Endothelial cell of umbilical vein (primary cell): ENCODE results near the gene OR10P1. TPM values are rescaled to one million over a fixed set of nuclear protein-coding genes. Genes with fewer than 3 reads are reported as not detected.

Experiments
- BruUV-seq: library from RNA; stranded (reverse); fragments of 400-500 nt; replicated peaks from 2 replicates; lab custom pipeline; 2021; lab: Mats Ljungman, UMichigan
- CTCF ChIA-PET: fragments of 300-600, 350-600 bp; sonication (Branson Sonifier 250); formaldehyde crosslinking; loops from one replicate; lab custom pipeline; 2021; ENCODE audit warnings: antibody characterized with exemption, inconsistent platforms; lab: Charles Lee
- POLR2A ChIA-PET: fragments of 300-600, 350-600 bp; sonication (Branson Sonifier 250); formaldehyde crosslinking; loops from one replicate; lab custom pipeline; 2021; ENCODE audit warnings: antibody characterized with exemption, inconsistent platforms; lab: Charles Lee
- DNase-seq: peaks from one replicate; pipeline ENCODE4 v3.0.0-alpha.2; 2011; ENCODE audit warnings: low read depth, low spot score
- FAIRE-seq: peaks from 2 replicates; lab custom pipeline; 2011; peaks lifted over from hg19 to GRCh38; lab: Jason Lieb, UNC
- H2AFZ ChIP-seq: 2 replicates; pipeline ENCODE4 v1.6.0; 2012; ENCODE audit warnings: low read depth, low read length, control low read depth, inconsistent platforms
- H3K27ac ChIP-seq: 2 replicates; pipeline ENCODE4 v1.5.1; 2011; ENCODE audit warnings: low read depth, mild to moderate bottlenecking, control low read depth, low read length, moderate library complexity; ENCODE audit not compliant: insufficient read depth
- H3K27me3 ChIP-seq, 2 experiments: 2 replicates each; pipeline versions ENCODE4 v1.6.0 to v1.6.1; 2011; ENCODE audit warnings: low read length in 2 of 2, mixed read lengths in 1 of 2; ENCODE audit not compliant: control insufficient read depth in 2 of 2, insufficient read depth in 2 of 2
- H3K36me3 ChIP-seq, 2 experiments: 2 replicates in 1 of 2; 3 replicates in 1 of 2; pipeline ENCODE4 v1.5.1; 2011; ENCODE audit warnings: low read length in 2 of 2, mild to moderate bottlenecking in 1 of 2, moderate library complexity in 1 of 2; ENCODE audit not compliant: control insufficient read depth in 2 of 2, insufficient read depth in 2 of 2; ENCODE audit errors: extremely low read depth in 1 of 2
- H3K4me1 ChIP-seq: 3 replicates; pipeline ENCODE4 v1.5.1; 2011; ENCODE audit warnings: mild to moderate bottlenecking, low read length; ENCODE audit not compliant: control insufficient read depth, insufficient read depth; ENCODE audit errors: extremely low read depth
- H3K4me2 ChIP-seq: 2 replicates; pipeline ENCODE4 v1.6.1; 2011; ENCODE audit warnings: low read length, control low read depth, mixed read lengths; ENCODE audit not compliant: insufficient read depth
- H3K4me3 ChIP-seq, 3 experiments: fragments of 200-600 bp in 1 of 3; sonication (generic), shearing (Covaris generic) in 1 of 3; replicated peaks in 1 of 3; 2 replicates each; pipeline ENCODE4 v1.5.1; 2011 to 2016; ENCODE audit warnings: control low read depth in 3 of 3, low read length in 3 of 3, mild to moderate bottlenecking in 2 of 3, inconsistent platforms in 1 of 3, low read depth in 1 of 3, moderate library complexity in 1 of 3; ENCODE audit not compliant: insufficient read depth in 1 of 3
- H3K79me2 ChIP-seq: 2 replicates; pipeline ENCODE4 v1.6.0; 2012; ENCODE audit warnings: low read length, inconsistent platforms; ENCODE audit not compliant: control insufficient read depth, insufficient read depth
- H3K9ac ChIP-seq: replicated peaks from 2 replicates; pipeline ENCODE3; 2011; ENCODE audit warnings: low read length, control low read depth; ENCODE audit not compliant: insufficient read depth; ENCODE audit errors: extremely low read depth
- H3K9me1 ChIP-seq: replicated peaks from 3 replicates; pipeline ENCODE4 v1.6.0; 2011; ENCODE audit warnings: mild to moderate bottlenecking, low read length; ENCODE audit not compliant: control insufficient read depth, insufficient read depth; ENCODE audit errors: extremely low read depth
- H3K9me3 ChIP-seq: replicated peaks from 2 replicates; pipeline ENCODE4 v1.5.1; 2012; ENCODE audit warnings: low read length, inconsistent platforms; ENCODE audit not compliant: control insufficient read depth, insufficient read depth
- H4K20me1 ChIP-seq: replicated peaks from 2 replicates; pipeline ENCODE3; 2011; ENCODE audit warnings: mild to moderate bottlenecking, low read length; ENCODE audit not compliant: control insufficient read depth, insufficient read depth; ENCODE audit errors: extremely low read depth
- EZH2 ChIP-seq: IDR thresholded peaks from 2 replicates; pipeline ENCODE4 v1.6.1; 2012; ENCODE audit warnings: borderline replicate concordance, low read depth, mild to moderate bottlenecking, moderate library complexity, low read length, inconsistent platforms; ENCODE audit not compliant: severe bottlenecking
- FOS ChIP-seq: IDR thresholded peaks from 2 replicates; pipeline ENCODE4 v1.6.1; 2011; ENCODE audit warnings: mild to moderate bottlenecking, low read length, moderate library complexity, borderline replicate concordance; ENCODE audit not compliant: insufficient read depth
- GATA2 ChIP-seq: IDR thresholded peaks from 2 replicates; pipeline ENCODE4 v1.7.0; 2011; ENCODE audit warnings: low read depth, mild to moderate bottlenecking, moderate library complexity, mixed read lengths, low read length; ENCODE audit not compliant: insufficient read length, insufficient read depth
- JUN ChIP-seq: IDR thresholded peaks from 2 replicates; pipeline ENCODE4 v1.6.1; 2011; ENCODE audit warnings: borderline replicate concordance, low read depth; ENCODE audit not compliant: insufficient read length, insufficient read depth
- MYC ChIP-seq: IDR thresholded peaks from one replicate; pipeline ENCODE4 v1.6.1; 2011; ENCODE audit warnings: mild to moderate bottlenecking, low read depth, low read length
- POLR2A ChIP-seq: IDR thresholded peaks from 2 replicates; pipeline ENCODE4 v1.6.1; 2012; ENCODE audit warnings: low read depth, mild to moderate bottlenecking, control low read depth, low read length
- POLR2AphosphoS5 ChIP-seq: IDR thresholded peaks from 2 replicates; pipeline ENCODE4 v1.6.1; 2012; ENCODE audit warnings: low read depth, mild to moderate bottlenecking, control low read depth, low read length, moderate library complexity; ENCODE audit not compliant: insufficient read depth
- dilution Hi-C: fragments of 300-500 bp; cut with MboI; formaldehyde crosslinking; loops from one replicate; pipeline ENCODE4 v1.15.0; 2019; ENCODE audit warnings: low sequenced_read_pairs; ENCODE audit not compliant: extremely low pct_ligation_motif_present
- intact Hi-C: fragments of 100-400 bp; cut with micrococcal nuclease; formaldehyde crosslinking; loops from one replicate; pipeline ENCODE4 v1.10.0; 2022
- polyA plus RNA-seq, 4 experiments: library from polyadenylated mRNA; depleted of rRNA in 3 of 4; stranded (reverse) in 3 of 4; unstranded in 1 of 4; fragments of >200 nt; gene quantifications; 2 replicates each; pipeline versions ENCODE4 v1.2.1 to v1.2.3, GENCODE V29; 2011 to 2012; ENCODE audit warnings: missing spikeins in 1 of 4
- total RNA-seq: library from RNA; stranded (reverse); gene quantifications from 2 replicates; pipeline ENCODE4 v1.2.3, GENCODE V29; 2021
- TF ChIP-seq, protein P1 (sequence below), 2 donors: IDR thresholded peaks; 1 replicate in 1 of 2; 2 replicates in 1 of 2; pipeline ENCODE4 v1.5.1; 2011; ENCODE audit warnings: low read length in 2 of 2, mild to moderate bottlenecking in 2 of 2, moderate library complexity in 2 of 2, control low read depth in 1 of 2, inconsistent platforms in 1 of 2, low read depth in 1 of 2; ENCODE audit not compliant: insufficient read depth in 1 of 2; ENCODE audit errors: extremely low read depth in 1 of 2
- TF ChIP-seq, protein P2 (sequence below): IDR thresholded peaks from 2 replicates; pipeline ENCODE4 v1.6.1; 2011; ENCODE audit not compliant: insufficient read depth, insufficient read length

The OR10P1 gene
- total and polyA plus RNA-seq, 2 donors (not counting 3 experiments of a cell fraction or from before 2014, with no cell fraction given), result not detected

DNA sequence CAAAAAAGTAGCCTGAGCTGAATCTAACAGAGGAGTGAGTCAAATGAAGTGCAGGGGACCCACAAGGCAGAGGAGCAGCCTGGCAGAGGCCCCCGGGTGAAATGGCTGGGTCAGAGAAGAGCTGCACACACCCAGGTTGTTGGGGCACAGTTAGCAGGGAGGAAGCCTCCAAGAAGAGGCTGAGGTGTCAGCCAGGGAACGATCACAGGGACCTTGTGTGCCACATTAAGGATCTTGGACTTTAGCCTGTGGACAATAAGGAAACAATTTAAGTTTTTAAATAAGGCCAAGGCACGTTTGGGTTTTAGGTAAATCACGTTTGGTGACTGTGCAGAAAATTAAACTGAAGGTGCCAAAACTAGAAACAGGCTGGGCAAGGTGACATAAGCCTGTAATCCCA, 35.1 kb downstream of the OR10P1 start:
- H3K9me1 ChIP-seq, result no peaks in the 10 kb centered on the region
- FAIRE-seq (no peak), DNase-seq (no peak)
- CTCF ChIA-PET, result interaction anchor here (2.0 kb wide), 1 partner anchor 15 kb away, joined by 7 read pairs; no protein-coding TSS in a partner anchor
- no peak for TF ChIP-seq EZH2
- TF ChIP-seq, protein P1, sequence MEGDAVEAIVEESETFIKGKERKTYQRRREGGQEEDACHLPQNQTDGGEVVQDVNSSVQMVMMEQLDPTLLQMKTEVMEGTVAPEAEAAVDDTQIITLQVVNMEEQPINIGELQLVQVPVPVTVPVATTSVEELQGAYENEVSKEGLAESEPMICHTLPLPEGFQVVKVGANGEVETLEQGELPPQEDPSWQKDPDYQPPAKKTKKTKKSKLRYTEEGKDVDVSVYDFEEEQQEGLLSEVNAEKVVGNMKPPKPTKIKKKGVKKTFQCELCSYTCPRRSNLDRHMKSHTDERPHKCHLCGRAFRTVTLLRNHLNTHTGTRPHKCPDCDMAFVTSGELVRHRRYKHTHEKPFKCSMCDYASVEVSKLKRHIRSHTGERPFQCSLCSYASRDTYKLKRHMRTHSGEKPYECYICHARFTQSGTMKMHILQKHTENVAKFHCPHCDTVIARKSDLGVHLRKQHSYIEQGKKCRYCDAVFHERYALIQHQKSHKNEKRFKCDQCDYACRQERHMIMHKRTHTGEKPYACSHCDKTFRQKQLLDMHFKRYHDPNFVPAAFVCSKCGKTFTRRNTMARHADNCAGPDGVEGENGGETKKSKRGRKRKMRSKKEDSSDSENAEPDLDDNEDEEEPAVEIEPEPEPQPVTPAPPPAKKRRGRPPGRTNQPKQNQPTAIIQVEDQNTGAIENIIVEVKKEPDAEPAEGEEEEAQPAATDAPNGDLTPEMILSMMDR (IDR thresholded peaks at IDR 0.05; ENCODE audit: extremely low read depth in 1 of 2, insufficient read depth in 1 of 2, low read depth in 1 of 2, low read length in 2 of 2), result no peak
- TF ChIP-seq, protein P2, sequence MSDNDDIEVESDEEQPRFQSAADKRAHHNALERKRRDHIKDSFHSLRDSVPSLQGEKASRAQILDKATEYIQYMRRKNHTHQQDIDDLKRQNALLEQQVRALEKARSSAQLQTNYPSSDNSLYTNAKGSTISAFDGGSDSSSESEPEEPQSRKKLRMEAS, result no peak
- TF ChIP-seq GATA2, result no peak
- no peak for TF ChIP-seq POLR2AphosphoS5
- no peak for TF ChIP-seq POLR2A
- TF ChIP-seq FOS, result no peak
- TF ChIP-seq JUN, result no peak
- TF ChIP-seq MYC, result no peak
- H3K4me2 ChIP-seq, result no peak overlapping the region
- BruUV-seq, result no TSS peak
- intact Hi-C loops, result no loop called here
- H3K9ac ChIP-seq, result no peak overlapping the region
- no peak overlapping the region for H3K27ac ChIP-seq
- no peaks in the 10 kb centered on the region for H3K79me2 ChIP-seq
- no peaks in the 10 kb centered on the region for H3K36me3 ChIP-seq
- no peaks in the 10 kb centered on the region for H3K4me1 ChIP-seq
- no peak overlapping the region for H3K4me3 ChIP-seq
- no peaks in the 10 kb centered on the region for H4K20me1 ChIP-seq
- no peaks in the 10 kb centered on the region for H3K9me3 ChIP-seq
- dilution Hi-C loops, result no loop called here
- H3K27me3 ChIP-seq, result peaks cover 0 to 5% of the 10 kb centered on the region in 2 experiments
- no peak overlapping the region for H2AFZ ChIP-seq
- POLR2A ChIA-PET, result no interaction called here
